ENCODE results near the gene HSD17B14.

HSD17B14 gene

DNA sequence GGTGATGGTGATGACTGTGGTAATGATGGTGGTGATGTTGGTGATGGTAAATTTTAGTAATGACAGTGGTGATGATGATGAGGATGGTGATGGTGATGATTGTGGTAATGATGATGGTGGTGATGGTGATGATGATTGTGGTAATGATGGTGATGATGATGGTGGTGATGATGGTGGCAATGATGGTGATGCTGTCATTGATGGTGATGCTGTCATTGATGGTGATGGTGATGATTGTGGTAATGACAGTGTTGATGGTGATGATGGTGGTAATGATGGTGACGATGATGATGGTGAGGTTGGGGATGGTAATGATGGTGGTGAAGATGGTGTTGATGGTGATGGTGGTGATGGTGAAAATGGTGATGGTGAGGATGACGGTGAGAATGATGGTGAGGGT, 13.8 kb downstream of the HSD17B14 start:
- no peak for DNase-seq

DNA sequence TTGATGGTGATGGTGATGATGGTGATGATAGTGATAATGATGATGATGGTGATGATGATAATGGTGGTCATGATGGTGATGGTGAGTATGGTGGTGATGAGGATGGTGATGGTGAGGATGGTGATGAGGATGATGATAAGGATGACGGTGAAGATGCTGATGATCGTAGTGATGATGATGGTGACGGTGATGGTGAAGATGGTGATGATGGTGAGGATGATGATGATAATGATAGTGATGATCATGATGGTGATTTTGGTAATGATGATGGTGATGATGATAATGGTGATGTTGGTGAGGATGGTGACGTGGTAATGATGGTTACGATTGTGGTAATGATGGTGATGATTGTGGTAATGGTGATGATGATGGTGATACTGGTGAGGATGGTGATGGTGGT, 14.7 kb downstream of the HSD17B14 start:
- no peak for DNase-seq

GRCh38 chr19:48819366-48819816, 16.9 kb downstream of the HSD17B14 start:
- no peak for DNase-seq

DNA sequence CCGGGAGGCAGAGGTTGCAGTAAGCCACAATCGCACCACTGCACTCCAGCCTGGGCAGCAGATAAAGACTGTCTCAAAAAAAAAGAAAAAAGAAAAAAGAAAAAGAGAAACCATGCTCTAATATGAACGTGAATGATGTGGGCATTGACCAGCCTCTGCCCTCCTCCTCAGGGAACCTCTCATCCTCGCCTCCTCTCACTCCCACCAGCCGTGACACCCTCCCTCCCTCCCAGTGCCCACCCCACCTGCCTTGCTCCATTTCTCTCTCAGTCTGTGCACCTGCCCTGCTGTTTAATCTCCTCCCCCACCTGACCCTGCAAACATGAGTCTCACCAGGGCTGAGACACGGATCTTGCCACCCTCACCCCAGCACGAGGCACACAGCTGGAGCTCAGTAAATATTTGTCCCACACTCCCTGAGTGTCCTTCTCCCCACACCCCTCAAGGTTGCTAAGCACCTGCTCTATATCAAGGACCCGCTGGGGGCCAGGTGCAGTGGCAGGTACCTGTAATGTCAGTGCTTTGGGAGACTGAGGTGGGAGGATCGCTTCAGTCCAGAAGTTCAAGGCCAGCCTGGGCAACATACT, 18.0 kb downstream of the HSD17B14 start:
- DNase-seq = peak; percentile 94

DNA sequence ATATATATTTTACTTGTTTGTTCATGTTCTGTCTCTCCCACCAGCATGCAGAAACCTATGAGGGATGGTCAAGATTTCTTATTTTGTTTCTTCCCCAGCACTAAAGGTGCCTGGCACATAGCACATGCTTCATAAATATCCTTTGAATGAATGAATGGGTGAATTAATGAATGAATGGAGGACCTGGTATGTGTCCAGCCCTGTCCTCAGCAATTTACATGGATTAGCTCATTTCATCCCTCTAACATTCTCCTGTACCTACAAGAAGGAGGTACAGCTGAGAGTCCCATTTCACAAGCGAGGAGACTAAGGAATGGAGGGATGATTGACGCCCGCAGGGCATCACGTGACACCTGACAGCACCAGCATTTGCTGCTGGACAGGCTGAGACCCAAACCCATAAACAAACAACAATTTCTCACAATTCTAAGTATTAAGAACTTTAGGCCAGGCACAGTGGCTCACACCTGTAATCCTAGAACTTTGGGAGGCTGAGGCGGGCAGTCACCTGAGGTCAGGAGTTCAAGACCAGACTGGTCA, 18.6 kb downstream of the HSD17B14 start:
- no peak for DNase-seq

GRCh38 chr19:48815870-48816501, 20.3 kb downstream of the HSD17B14 start:
- DNase-seq = peak; percentile 32

DNA sequence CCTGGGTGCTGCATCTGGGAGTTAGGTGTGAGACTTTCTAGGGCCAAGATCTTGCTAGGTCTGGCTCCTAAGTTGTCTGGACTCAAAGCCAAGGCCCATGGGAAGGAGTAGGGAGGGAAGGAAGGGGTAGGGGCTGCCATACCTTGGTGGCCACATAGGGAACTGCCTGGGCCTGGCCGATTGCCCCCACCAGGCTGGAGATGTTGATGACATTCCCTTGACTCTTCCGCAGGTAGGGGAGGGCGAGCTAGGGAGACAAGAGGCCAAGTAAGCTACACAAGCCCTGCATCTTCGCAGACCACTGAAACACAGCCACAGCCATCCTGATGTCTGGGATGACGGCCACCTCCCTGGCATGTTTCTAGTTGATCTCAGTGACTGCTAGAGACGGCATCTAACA, 21.4 kb downstream of the HSD17B14 start:
- DNase-seq = no peak

DNA sequence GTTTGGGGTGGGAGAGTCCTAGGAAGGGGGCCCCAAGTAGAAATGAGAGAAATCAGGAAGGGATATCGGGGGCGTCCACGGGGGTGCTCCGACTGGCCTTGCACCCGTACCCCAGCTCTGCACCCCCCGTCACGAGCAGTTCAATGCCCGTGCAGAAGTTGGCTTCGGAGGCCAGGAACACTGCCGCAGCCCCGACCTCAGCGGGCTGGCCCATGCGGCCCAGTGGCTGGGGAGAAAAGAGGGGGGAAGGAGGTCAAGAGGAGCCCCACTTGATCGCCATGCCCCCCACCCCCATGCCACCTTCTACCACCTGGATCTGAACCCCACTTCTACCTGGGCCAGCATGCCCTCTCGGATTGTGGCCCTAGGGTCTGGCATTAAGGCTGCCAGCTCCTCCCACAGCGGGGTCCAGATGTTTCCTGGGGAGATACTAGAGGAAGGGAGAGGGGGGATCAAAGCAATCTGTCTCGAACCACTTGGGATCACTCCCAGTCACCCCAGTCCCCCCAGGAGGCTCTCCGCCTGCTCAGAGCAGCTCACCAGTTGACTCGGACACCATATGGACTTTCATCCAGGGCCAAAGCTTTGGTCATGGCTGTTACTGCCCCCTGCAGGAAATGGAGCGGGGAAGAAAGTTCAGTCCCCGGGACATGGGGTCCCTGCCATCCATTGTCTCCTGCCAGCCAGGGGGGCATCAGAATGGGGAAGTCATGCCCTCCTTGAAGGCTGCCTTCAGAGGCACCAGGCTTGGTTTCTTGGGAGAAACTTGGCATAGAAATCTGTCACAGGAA, 23.0 kb downstream of the HSD17B14 start:
- DNase-seq = no peak

- DNase-seq = peak; percentile 94
Measured at GRCh38 chr19:48812094-48812929, 24.0 kb downstream of the HSD17B14 start.

GRCh38 chr19:48810151-48810550, 26.1 kb downstream of the HSD17B14 start:
- DNase-seq = no peak

DNA sequence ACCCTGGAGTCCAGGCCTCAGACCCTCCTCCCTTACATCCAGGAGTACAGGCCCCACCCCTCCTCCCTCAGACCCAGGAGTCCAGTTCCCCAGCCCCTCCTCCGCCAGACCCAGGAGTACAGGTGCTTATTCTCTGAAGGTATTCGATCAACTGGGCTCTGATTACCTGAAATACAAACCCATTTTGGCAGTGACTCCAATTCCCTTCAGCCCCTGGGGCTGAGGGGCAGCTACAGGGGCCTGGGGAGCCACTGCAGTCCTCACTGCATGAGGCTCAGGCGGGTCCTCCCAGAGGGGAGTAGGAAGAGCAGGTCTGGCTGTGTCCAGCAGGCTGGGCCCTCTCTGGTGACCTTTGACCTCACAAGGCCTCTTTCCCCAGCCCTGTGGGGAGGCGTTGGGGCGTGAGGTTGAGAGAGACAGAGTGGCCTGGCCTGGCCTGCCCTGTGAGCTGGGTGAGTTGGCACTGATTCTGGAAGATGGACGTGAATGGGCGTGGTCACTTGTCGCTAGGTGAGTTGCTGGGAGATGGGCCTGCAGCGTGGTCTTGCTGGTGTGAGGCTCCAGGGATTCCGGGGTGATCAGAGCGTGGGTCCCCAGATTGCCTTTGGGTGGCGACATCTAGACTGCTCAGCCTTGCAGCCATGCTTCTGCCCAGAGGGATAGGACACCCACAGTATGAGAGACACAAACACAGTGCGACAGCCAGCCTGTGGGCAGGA, 28.5 kb downstream of the HSD17B14 start:
- DNase-seq = no peak

- DNase-seq = no peak
Measured at GRCh38 chr19:48806818-48807589, 29.3 kb downstream of the HSD17B14 start.

- DNase-seq = no peak
Measured at GRCh38 chr19:48806518-48806817, 29.8 kb downstream of the HSD17B14 start.

DNA sequence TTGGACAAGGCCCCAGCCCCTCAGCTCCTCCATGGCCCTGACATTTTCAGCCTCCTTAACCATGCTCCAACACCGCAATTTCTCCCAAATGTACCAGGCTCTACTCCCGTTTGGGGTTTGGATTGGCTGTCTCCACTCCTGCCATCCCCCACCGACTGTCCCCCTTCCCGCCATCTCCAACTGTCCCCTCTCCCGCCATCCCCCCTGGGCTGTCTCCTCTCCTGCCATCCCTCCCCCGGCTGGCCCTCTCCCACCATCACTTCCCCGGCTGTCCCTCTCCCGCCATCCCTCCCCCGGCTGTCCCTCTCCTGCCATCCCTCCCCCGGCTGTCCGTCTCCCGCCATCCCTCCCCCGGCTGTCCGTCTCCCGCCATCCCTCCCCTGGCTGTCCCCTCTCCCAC, 30.8 kb downstream of the HSD17B14 start:
- DNase-seq = no peak

DNA sequence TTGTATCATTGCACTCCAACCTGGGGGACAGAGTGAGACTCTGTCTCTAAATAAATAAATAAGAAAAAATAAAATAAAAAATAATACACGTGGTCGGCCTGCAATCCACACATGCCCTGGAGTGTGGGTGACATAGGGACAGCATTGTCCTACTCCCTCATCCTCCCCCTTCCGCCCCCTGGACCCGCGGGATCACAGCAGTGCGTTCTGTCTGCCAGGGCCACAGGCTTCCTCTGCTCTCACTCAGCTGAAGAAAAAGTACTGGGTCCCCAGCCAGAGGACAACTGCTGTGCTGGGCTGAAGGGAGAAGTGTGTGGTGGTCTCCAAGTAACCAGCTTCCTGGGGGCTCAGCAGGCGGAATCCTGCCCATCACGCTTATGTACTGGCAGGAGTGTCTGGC, 31.8 kb downstream of the HSD17B14 start:
- no peak for DNase-seq

DNA sequence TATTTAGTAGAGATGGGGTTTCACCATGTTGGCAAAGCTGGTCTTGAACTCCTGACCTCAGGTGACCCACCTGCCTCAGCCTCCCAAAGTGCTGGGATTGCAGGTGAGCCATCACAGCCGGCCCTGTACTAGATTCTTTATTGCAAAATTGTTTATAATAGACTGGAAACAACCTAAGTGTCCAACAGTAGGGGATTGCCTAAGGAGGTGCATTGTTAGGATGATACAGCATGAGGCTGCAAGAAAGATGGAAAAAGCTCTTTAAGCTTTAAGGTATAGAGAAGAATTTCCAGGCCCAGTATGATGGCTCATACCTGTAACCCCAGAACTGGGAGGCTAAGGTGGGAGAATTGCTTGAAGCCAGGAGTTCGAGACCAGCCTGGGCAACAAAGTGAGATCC, 33.7 kb downstream of the HSD17B14 start:
- no peak for DNase-seq

GRCh38 chr19:48799358-48800300, 36.7 kb downstream of the HSD17B14 start:
- no peak for DNase-seq

- peak; percentile 63 for DNase-seq
Measured at GRCh38 chr19:48798937-48799336, 37.4 kb downstream of the HSD17B14 start.

GRCh38 chr19:48797103-48797502, 39.2 kb downstream of the HSD17B14 start:
- no peak for DNase-seq

GRCh38 chr19:48796298-48797083, 39.8 kb downstream of the HSD17B14 start:
- no peak for DNase-seq

Data from COR-L47 (cell line).